Right atrium auricular region (tissue), 2 donors: ENCODE data around the gene SLC23A2. TPM values are rescaled to one million over a fixed set of nuclear protein-coding genes. Genes with fewer than 3 reads are reported as not detected.
A peak's percentile ranks its signal among the peaks of the same experiment; 100 is the strongest.

Experiments
- DNase-seq: peaks from one replicate; pipeline ENCODE4 v3.0.0-alpha.2; 2019; ENCODE audit warnings: low spot score
- H3K27ac ChIP-seq, 2 donors: fragments of 200-600 bp; sonication (generic); 1 replicate in 1 of 2; 2 replicates in 1 of 2; pipeline ENCODE4 v1.5.1; 2016 to 2019
- H3K27me3 ChIP-seq, 2 donors: fragments of 200-600 bp; sonication (generic); one replicate each; pipeline versions ENCODE4 v1.5.1 to v1.6.0; 2017 to 2019
- H3K36me3 ChIP-seq: fragments of 200-600 bp; sonication (generic); one replicate; pipeline ENCODE4 v1.5.1; 2016
- H3K4me1 ChIP-seq, 2 donors: fragments of 200-600 bp; sonication (generic); one replicate each; pipeline versions ENCODE4 v1.5.1 to v1.6.0; 2017 to 2019
- H3K4me3 ChIP-seq, 2 donors: fragments of 200-600 bp; sonication (generic); 1 replicate in 1 of 2; 2 replicates in 1 of 2; pipeline ENCODE4 v1.5.1; 2017 to 2019; ENCODE audit warnings: mild to moderate bottlenecking in 1 of 2, moderate library complexity in 1 of 2
- H3K9me3 ChIP-seq, 2 donors: fragments of 200-600 bp; sonication (generic); one replicate each; pipeline ENCODE4 v1.5.1; 2019
- total RNA-seq, 2 donors: library from RNA; depleted of rRNA; stranded (reverse); fragments of >200 nt; gene quantifications; one replicate each; pipeline ENCODE4 v1.1.0, GENCODE V29; 2016
- TF ChIP-seq, protein P1 (sequence below), 2 donors: fragments of 200-600 bp; sonication (generic); IDR thresholded peaks; one replicate each; pipeline ENCODE4 v1.5.1; 2019; ENCODE audit warnings: antibody characterized with exemption in 2 of 2

Gene SLC23A2
- total RNA-seq, 2 donors from 2014 or later: 9.8 to 10.8 TPM

DNA sequence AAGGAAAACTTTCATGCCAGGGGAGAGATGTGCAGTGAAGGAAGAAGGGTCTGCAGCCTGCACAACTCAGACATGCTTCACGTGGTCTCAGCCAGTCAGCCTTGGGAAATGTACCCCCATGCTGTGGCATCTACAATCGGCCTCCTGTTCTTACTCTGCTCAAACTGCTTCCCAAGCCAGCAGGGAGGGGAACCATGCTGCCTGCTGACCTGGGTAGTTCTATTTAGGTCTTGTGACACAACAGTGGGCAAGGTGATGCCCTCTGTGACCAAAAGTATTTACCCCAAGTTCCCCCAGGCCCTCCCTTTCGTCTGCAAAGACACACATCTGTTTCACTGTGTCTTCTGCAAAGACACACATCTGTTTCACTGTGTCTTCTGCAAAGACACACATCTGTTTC is 106.9 kb downstream of the SLC23A2 start:
- H3K9me3 ChIP-seq: no peaks in the 10 kb centered on the region
- H3K36me3 ChIP-seq: peaks cover 12% of the 10 kb centered on the region
- H3K4me3 ChIP-seq: no peak overlapping the region
- TF ChIP-seq, protein P1, sequence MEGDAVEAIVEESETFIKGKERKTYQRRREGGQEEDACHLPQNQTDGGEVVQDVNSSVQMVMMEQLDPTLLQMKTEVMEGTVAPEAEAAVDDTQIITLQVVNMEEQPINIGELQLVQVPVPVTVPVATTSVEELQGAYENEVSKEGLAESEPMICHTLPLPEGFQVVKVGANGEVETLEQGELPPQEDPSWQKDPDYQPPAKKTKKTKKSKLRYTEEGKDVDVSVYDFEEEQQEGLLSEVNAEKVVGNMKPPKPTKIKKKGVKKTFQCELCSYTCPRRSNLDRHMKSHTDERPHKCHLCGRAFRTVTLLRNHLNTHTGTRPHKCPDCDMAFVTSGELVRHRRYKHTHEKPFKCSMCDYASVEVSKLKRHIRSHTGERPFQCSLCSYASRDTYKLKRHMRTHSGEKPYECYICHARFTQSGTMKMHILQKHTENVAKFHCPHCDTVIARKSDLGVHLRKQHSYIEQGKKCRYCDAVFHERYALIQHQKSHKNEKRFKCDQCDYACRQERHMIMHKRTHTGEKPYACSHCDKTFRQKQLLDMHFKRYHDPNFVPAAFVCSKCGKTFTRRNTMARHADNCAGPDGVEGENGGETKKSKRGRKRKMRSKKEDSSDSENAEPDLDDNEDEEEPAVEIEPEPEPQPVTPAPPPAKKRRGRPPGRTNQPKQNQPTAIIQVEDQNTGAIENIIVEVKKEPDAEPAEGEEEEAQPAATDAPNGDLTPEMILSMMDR (IDR thresholded peaks at IDR 0.05): no peak
- no peak overlapping the region for H3K27ac ChIP-seq
- H3K27me3 ChIP-seq: no peaks in the 10 kb centered on the region
- peak; percentile 23 for DNase-seq
- H3K4me1 ChIP-seq: peaks cover 0 to 11% of the 10 kb centered on the region in 2 donors

DNA sequence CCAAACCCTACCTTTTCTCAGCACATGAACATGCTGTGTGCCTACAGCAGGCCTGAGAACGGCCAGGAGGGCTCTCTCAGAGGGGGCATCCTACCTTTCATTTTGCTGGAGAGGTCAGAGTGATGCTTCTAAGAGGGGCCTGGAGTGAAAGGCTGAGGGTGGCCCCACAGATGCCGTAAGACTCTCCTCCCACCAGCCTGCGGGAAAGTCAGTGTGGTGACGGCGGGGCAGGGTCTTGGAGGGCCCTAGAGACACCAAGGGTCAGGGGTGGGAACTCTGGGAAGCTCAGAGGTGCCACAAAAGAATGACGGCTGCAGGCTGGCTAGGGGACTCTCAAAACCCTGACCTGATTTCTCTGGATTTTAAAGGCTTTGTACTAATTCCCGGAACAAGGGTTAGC is 107.6 kb downstream of the SLC23A2 start:
- Histone ChIP-seq H3K4me3 (no peak overlapping the region), H3K4me1 (peaks cover 0 to 5% of the 10 kb centered on the region in 2 donors), H3K27me3 (no peaks in the 10 kb centered on the region), H3K27ac (no peak overlapping the region), H3K9me3 (no peaks in the 10 kb centered on the region), H3K36me3 (peaks cover 5% of the 10 kb centered on the region)
- no peak for DNase-seq
- TF ChIP-seq, protein P1 (IDR thresholded peaks at IDR 0.05): no peak

DNA sequence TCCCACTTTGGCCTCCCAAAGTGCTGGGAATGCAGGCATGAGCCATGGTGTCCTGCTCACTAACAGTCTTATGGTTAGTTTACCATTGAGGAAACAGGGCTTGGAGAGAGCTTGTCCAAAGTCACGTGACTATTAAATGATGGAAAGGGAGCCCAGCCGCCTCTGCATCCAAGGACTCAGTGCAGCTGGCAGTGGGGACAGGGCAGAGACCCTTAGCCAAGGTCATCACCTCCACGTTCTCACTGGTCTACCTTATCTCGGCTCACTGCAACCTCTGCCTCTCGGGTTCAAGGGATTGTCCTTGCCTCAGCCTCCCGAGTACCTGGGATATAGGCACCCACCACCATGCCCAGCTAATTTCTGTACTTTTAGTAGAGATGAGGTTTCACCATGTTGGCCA is 109.3 kb downstream of the SLC23A2 start:
- no peak for DNase-seq
- TF ChIP-seq, protein P1 (IDR thresholded peaks at IDR 0.05): no peak
- Histone ChIP-seq H3K4me3 (no peak overlapping the region), H3K27ac (no peak overlapping the region), H3K4me1 (no peaks in the 10 kb centered on the region), H3K9me3 (no peaks in the 10 kb centered on the region), H3K36me3 (no peaks in the 10 kb centered on the region), H3K27me3 (no peaks in the 10 kb centered on the region)

DNA sequence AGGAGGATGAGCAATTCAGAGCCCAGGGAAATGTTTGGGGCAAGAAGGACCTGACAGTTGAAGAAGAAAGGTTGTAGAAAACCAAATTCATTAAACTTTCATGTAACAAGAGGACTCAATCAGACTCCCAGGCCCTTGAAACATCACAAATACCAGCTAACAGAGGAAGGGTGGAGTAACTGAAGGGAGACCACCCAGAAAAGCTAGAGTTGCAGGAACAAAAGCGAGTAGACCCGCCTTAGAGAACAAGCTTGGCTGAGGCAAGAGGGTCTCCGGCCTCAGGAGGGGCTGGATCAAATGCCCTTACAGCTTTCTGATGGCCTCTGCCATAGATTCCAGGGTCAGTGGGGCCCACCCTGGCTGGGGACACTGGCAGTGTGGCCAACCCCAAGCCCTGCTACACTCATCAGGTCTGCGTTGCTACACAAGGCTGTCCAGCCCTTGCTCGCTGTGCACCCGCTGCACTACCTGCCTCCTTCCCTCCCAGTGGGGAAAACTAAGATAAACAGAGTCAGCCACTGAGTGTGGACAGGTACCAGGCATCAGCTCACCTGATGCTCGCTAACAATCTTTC is 110.0 kb downstream of the SLC23A2 start:
- H3K4me3 ChIP-seq: no peak overlapping the region
- H3K27me3 ChIP-seq: no peaks in the 10 kb centered on the region
- H3K9me3 ChIP-seq: no peaks in the 10 kb centered on the region
- no peak for DNase-seq
- H3K36me3 ChIP-seq: no peaks in the 10 kb centered on the region
- TF ChIP-seq, protein P1 (IDR thresholded peaks at IDR 0.05): no peak
- H3K4me1 ChIP-seq: no peaks in the 10 kb centered on the region
- H3K27ac ChIP-seq: no peak overlapping the region

DNA sequence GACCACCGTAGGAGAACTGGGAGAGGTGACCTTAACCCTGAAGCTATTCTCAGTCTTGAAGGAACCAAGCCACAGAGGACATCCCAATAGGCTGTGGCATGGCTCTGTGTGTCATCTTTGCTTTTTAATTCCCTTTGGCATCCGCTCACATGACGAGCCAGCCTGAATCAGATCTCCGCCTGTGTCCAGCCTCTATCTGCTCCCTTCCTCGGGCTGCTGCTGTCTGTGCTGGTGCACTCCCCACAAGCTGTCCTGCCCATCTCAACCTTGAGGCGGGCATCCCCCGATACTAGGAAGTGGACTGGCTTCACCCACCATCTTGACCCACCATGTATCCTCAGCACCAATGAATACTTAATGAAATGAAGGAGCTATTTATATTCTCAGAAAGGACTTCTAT is 111.9 kb downstream of the SLC23A2 start:
- H3K4me3 ChIP-seq: no peak overlapping the region
- TF ChIP-seq, protein P1 (IDR thresholded peaks at IDR 0.05): no peak
- no peak for DNase-seq
- no peak overlapping the region for H3K27ac ChIP-seq
- no peaks in the 10 kb centered on the region for H3K4me1 ChIP-seq
- no peaks in the 10 kb centered on the region for H3K27me3 ChIP-seq
- H3K36me3 ChIP-seq: no peaks in the 10 kb centered on the region
- no peaks in the 10 kb centered on the region for H3K9me3 ChIP-seq

DNA sequence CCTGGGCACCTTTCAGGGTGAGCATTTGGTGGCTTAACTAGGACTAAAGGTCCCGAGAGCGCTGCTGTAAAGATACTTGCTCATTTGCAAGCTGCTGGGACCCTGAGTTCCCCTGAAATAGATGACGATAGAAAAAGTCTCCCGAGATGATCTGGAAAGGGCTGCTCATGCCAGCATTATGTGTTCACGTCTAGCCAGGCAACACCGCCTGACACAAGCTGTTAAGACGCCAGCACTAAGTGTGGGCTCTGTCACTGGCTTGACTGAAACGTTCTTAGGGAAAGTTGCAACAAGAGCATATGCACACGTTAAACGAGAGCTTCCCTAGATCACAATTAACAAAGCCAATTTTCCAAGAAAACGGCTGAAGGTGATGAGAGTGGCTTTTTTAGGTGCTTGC is 113.7 kb downstream of the SLC23A2 start:
- H3K4me3 ChIP-seq: no peak overlapping the region
- no peaks in the 10 kb centered on the region for H3K27me3 ChIP-seq
- no peaks in the 10 kb centered on the region for H3K9me3 ChIP-seq
- TF ChIP-seq, protein P1 (IDR thresholded peaks at IDR 0.05): no peak
- no peak overlapping the region for H3K27ac ChIP-seq
- no peak for DNase-seq
- H3K36me3 ChIP-seq: peaks cover 16% of the 10 kb centered on the region
- no peaks in the 10 kb centered on the region for H3K4me1 ChIP-seq
